GM21447 (cell line): ENCODE data around the gene PDE3A.

ENCODE experiments used
- ATAC-seq: cut with Tn5 transposase; IDR thresholded peaks from one replicate; pipeline ENCODE4 v1.9.1; 2021; ENCODE audit not compliant: unreplicated experiment

The PDE3A gene

DNA sequence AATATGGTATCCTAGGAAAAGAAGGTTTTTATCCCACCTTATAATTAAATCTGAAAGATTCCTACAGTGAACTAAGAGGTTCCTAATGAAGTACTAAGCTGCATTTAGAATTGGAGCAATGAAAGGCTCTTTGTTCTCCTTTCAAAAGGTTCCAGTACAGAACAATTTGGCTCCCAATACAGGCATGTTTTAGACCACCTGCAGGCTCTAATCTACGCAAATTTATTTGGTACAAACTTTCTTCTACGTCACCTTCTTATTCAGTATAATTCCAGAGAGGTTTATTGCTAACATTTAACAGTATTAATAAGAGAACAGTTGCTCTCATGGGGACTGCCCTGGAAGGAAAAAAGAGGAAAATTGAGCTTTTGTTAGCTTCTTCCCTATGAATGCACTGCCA, 289.2 kb downstream of the PDE3A start:
- no peak for ATAC-seq

DNA sequence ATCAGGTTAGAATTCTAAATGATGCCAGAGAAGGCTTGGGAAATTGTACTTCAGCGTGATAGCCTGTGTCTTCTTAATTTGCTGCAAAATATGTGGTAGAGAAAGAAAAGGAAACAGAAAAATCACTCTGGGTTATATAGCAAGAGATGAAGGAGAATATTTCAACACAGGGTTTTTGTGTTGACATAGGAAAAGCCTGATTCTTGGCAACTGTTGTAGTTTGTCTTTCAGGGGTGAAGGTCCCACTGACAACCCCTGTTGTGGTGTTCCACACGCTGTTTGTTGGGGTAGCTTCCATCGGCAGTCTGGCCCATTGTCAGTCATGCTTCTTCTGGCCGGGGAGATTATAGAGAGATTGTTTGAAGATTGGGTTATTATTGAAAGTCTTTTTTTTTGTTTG, 313.0 kb downstream of the PDE3A start:
- ATAC-seq, result no peak

DNA sequence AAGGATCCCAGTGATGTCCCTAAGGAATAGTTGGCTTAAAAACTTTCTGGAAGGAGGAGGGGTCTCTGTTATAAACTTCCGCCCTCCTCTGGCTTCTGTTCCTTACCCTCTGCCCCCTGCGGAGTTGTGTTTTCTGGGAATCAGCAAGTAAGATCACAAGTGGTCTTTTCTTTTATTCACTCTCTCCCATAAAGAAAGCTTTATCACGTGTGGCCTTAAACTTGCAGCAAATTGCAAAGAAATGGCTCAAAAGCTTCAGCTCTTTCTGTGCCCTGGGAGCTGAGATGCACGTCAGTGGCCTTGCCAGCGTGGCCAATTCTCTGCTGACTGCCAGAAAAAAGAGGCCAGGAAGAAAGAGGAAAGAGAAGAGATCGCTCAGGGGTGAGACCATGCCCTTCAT, 326.9 kb downstream of the PDE3A start, which contains the start of gene SLCO1C1:
TSS of gene SLCO1C1 (plus strand) at position 101 of the 400 bp plus-strand sequence. CDS start 4,245 bp downstream, outside the sequence.
- no peak for ATAC-seq

DNA sequence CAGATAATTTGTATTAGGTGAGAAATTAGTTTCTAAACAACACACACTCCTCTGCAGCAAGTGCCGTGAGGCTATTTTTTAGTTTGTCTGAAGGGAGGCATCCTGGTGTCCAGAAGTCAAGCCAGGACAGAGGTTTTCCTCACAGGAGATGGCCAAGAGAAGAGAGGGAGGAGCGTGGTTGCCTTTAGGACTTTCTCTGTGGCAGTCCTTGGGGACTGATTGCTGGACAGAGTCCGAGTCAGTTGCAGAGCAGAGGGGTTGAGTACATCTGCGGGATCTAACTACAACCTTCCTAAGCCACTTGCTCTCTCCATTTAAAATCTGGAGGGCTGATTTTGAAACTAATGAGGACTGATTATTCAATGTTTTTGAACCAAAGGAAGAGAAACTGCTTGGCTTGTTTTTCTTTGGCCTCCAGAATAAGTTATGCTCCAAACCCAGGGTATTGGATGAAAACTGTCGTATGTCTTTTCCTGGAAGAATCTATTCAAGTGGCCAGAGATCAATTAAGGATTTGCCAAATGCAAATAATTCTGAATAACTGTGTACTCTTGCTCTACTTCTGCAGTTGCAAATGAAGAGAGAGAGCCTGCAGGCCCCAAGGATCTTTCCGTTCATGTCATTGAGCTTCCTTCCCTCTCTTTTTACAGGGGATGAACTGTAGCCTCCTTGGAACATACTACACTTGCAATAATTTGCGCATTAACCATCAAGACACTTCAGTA, 328.0 kb downstream of the PDE3A start:
- no peak for ATAC-seq

DNA sequence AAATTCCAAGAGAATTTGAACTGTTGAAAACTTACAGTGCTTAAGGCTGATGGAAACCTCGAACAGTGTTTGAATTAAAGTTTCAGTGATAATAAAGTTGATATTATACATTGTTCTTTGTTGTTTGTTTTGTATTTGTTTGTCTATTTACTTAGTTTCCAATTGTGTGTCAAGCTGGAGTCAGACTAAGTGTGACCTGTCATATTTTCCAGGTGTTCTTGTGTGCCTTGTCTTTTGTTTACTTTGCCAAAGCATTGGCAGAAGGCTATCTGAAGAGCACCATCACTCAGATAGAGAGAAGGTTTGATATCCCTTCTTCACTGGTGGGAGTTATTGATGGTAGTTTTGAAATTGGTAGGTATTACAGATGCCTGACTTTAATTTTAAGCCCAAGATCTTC, 332.8 kb downstream of the PDE3A start:
- no peak for ATAC-seq

DNA sequence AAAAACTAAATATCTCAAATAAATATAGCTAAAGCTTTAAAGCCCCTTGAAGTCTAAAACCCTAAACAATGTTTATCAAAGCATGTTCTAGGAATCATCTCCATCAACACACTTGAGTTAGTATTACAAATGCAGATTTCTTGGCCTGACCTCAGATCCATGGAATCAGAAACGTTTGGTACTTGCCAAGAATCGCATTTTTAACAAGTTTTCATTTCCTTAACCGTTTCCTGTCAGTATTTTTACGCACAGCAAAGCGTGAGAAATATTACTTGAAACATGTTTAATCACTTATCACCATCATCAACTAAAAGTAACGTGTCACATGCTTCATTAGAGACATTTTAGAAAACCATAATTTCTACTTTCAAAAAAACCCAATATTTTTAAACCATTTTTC, 336.5 kb downstream of the PDE3A start:
- ATAC-seq, result no peak

DNA sequence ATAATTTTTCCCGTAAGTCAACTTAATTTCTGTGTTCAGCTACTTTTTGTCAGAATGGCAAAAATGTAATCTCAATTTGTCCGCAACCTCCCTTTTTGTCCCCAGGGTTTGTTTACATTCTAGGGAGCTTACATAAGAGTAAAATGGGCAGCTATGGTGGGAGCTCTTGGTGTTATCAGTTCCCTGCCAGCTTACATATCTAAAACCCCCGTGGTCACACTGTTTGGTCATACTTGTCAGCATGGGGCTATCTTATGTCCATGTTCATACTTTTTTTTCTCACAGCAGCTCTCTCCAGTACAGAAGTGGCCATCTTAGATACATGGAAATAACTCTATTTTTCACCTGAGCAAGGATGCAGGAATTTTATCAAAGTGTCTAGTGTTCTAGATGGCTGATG, 343.5 kb downstream of the PDE3A start:
- no peak for ATAC-seq

DNA sequence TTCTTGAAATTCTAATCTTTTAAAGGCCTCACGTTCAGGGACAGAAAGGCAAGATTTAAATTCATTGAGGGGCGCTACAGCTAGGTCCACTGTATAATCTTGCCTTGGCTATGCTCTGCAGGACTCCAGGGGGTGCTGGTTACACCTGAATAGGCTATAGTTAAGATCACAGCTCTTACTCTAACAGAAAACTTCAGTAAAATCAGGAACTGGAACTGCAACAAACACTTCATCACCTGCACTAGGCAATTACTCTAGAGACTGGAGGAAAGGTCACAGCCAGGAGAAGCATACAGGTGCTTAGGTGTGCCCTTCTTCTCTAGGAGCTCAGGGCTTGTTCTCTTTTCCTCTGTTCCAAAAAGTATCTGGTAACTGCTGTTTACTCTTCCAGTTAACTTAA, 347.7 kb downstream of the PDE3A start:
- ATAC-seq, result no peak

DNA sequence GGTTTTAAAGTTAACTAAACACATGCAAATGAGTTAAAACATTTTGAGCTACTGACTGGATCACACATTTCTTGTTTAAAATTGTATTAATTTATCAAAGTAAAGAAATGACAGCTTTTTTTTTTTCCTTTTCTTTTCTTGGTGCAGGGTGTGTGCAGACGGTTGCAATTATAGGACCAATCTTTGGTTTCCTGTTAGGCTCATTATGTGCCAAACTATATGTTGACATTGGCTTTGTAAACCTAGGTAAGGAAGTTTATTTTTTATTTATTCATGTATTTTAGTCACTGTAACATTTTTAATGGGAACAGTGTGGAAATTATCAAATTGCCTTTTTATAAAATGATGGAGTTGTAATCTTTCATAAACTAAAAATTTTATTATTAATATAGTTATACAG, 348.6 kb downstream of the PDE3A start:
- no peak for ATAC-seq

DNA sequence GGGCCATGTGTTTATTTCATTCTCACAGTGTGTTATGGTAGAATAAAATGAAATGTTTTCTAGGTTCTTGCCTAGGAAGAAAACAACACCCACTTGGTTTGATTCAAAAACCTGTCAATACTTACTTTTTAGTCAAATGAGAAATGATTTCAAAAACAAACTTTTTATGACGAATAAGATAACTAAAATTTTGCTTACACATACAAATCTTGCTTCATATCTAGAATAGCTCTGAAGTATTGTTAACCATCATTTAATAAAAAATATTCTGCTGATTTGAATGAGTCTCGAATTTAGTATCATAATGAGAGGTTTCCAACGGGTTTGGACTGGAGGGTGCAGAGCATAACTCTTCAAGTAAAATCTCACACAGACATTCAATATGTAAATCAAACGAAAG, 350.0 kb downstream of the PDE3A start:
- no peak for ATAC-seq

DNA sequence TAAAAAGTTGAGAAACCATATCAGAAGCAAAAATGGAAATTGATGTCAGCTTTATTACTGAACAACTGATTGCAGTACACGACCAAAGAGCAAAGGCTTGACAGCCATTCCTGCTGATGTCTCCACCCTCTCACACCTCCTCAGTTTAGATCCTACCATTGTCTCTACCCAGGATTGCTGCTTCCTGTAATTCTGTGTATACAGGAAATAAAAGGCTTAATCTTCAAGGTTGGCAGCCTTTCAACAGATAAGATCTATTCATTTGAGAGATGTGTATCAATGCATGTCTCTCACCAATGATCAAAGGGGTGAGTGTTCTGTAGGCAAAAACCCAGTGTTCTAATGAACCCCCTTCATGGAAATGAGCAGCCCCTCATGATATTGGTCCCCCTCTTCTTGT, 353.8 kb downstream of the PDE3A start:
- ATAC-seq, result no peak

DNA sequence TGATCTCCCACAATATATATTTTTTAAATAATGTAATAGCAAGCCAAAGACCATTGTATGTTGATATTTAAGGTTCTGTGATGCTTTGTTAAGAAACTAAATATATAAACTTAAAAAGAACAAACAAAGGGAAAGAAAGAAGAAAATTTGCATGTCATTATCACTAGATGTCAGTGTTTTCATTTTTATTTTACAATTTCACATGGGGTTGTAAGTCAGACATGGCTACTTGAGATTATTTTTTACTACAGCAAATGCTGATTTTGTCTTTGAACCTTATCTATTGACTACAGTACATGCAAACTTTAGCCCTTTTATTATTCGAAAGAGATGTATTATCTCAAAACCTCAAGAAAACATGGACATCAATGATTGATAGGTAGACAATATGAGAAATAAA, 362.9 kb downstream of the PDE3A start:
- no peak for ATAC-seq
